Esophagus squamous epithelium (tissue), 4 donors: Measurements from ENCODE around the gene CUBN.

Experiments used
- POLR2A ChIP-seq, 4 donors: fragments of 450-650 bp; IDR thresholded peaks; one replicate each; pipeline ENCODE4 v1.6.1; 2017; ENCODE audit warnings: antibody characterized with exemption in 4 of 4, mild to moderate bottlenecking in 4 of 4, moderate library complexity in 3 of 4
- TF ChIP-seq, protein P1 (sequence below), 6 experiments: fragments of 450-650 bp in 4 of 6; fragments of 200-600 bp in 2 of 6; sonication (generic) in 2 of 6; IDR thresholded peaks; one replicate each; pipeline ENCODE4 v1.5.1; 2016 to 2019; ENCODE audit warnings: antibody characterized with exemption in 6 of 6, mild to moderate bottlenecking in 4 of 6, moderate library complexity in 4 of 6

DNA sequence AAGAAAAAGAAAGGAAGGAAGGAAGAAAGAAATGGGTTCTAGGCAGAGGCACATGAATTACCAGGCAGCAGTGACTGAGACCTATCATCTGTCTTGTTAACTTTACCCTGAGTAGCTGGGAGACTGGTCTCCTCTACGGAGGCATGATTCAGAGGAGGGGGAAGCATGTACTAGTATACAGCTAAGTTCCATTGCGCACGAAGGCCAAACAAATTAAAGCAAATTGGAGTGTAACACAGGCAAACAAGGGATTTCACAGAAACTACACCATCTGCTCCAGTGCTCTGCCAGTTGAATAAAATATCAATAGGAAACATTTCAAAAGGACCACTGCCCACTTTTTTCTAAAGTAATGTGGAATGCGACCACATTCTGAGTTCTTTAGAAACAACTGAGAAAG lies 246.5 kb downstream of the CUBN start:
- TF ChIP-seq, protein P1, sequence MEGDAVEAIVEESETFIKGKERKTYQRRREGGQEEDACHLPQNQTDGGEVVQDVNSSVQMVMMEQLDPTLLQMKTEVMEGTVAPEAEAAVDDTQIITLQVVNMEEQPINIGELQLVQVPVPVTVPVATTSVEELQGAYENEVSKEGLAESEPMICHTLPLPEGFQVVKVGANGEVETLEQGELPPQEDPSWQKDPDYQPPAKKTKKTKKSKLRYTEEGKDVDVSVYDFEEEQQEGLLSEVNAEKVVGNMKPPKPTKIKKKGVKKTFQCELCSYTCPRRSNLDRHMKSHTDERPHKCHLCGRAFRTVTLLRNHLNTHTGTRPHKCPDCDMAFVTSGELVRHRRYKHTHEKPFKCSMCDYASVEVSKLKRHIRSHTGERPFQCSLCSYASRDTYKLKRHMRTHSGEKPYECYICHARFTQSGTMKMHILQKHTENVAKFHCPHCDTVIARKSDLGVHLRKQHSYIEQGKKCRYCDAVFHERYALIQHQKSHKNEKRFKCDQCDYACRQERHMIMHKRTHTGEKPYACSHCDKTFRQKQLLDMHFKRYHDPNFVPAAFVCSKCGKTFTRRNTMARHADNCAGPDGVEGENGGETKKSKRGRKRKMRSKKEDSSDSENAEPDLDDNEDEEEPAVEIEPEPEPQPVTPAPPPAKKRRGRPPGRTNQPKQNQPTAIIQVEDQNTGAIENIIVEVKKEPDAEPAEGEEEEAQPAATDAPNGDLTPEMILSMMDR (IDR thresholded peaks at IDR 0.05): no peak
- TF ChIP-seq POLR2A (IDR thresholded peaks at IDR 0.05): no peak
